Calu3 (cell line): ENCODE results near the gene ARHGAP24. TPM values are rescaled to one million over a fixed set of nuclear protein-coding genes. Genes with fewer than 3 reads are reported as not detected.

ENCODE experiments used
- BruUV-seq: library from RNA; stranded (reverse); fragments of 400-500 nt; replicated peaks from 2 replicates; lab custom pipeline; 2021; lab: Mats Ljungman, UMichigan
- CTCF ChIA-PET: fragments of 300-600 bp; sonication (Branson Sonifier 250); formaldehyde crosslinking; loops from one replicate; lab custom pipeline; 2022; ENCODE audit warnings: antibody characterized with exemption; lab: Charles Lee
- DNase-seq: peaks from one replicate; pipeline ENCODE4 v3.0.0; 2022
- H3K27ac Mint-ChIP-seq: one replicate; pipeline ENCODE4 v1.8.0; 2022; ENCODE audit warnings: mixed read lengths; ENCODE audit not compliant: unreplicated experiment
- H3K27me3 Mint-ChIP-seq: one replicate; pipeline ENCODE4 v1.8.0; 2022; ENCODE audit warnings: mixed read lengths; ENCODE audit not compliant: unreplicated experiment
- H3K36me3 Mint-ChIP-seq: one replicate; pipeline ENCODE4 v1.8.0; 2022; ENCODE audit warnings: mild to moderate bottlenecking, moderate library complexity, mixed read lengths; ENCODE audit not compliant: insufficient read depth, unreplicated experiment
- H3K4me1 Mint-ChIP-seq: one replicate; pipeline ENCODE4 v1.8.0; 2022; ENCODE audit warnings: mild to moderate bottlenecking, low read depth, mixed read lengths; ENCODE audit not compliant: unreplicated experiment
- H3K4me3 Mint-ChIP-seq: one replicate; pipeline ENCODE4 v1.8.0; 2022; ENCODE audit warnings: mild to moderate bottlenecking, low read depth, moderate library complexity, mixed read lengths; ENCODE audit not compliant: unreplicated experiment
- H3K9me3 Mint-ChIP-seq: one replicate; pipeline ENCODE4 v1.8.0; 2022; ENCODE audit warnings: low read depth, mixed read lengths; ENCODE audit not compliant: unreplicated experiment
- intact Hi-C: fragments of 100-400 bp; cut with micrococcal nuclease; formaldehyde crosslinking; loops from one replicate; pipeline ENCODE4 v1.10.0; 2022; ENCODE audit not compliant: unreplicated experiment
- total RNA-seq: library from RNA; stranded (reverse); gene quantifications from 2 replicates; pipeline ENCODE4 v1.2.3, GENCODE V29; 2022
- TF ChIP-seq, protein P1 (sequence below): fragments of 200-600 bp; IDR thresholded peaks from one replicate; pipeline ENCODE4 v1.8.0; 2022; ENCODE audit warnings: antibody characterized with exemption; ENCODE audit not compliant: unreplicated experiment

ARHGAP24 gene
- total RNA-seq, 1 experiment from 2014 or later: 10.2 TPM

DNA sequence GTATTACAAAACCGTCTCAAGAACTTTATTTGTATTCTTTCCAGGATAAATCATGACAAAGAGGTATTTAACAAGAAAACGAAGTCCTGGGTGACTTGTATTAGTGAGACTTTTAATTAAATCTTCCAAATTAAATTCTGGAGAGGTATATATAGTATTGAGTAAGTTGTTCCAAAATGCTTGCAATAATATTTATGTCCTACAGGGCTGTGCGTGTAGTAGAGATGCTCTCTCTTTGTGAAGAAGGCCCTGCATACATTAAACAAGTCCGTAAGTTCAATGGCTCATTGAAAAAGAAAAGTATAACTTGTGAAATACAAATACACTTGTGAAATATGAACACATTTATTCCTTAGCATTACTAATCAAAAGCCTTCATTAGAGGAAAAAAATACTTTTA lies 211.4 kb downstream of the ARHGAP24 start:
- Mint-ChIP-seq H3K36me3 (no peaks in the 10 kb centered on the region), H3K27me3 (no peaks in the 10 kb centered on the region), H3K4me3 (no peak overlapping the region), H3K9me3 (peaks cover 4% of the 10 kb centered on the region), H3K27ac (no peak overlapping the region), H3K4me1 (no peaks in the 10 kb centered on the region)
- no TSS peak for BruUV-seq
- DNase-seq: no peak
- TF ChIP-seq, protein P1, sequence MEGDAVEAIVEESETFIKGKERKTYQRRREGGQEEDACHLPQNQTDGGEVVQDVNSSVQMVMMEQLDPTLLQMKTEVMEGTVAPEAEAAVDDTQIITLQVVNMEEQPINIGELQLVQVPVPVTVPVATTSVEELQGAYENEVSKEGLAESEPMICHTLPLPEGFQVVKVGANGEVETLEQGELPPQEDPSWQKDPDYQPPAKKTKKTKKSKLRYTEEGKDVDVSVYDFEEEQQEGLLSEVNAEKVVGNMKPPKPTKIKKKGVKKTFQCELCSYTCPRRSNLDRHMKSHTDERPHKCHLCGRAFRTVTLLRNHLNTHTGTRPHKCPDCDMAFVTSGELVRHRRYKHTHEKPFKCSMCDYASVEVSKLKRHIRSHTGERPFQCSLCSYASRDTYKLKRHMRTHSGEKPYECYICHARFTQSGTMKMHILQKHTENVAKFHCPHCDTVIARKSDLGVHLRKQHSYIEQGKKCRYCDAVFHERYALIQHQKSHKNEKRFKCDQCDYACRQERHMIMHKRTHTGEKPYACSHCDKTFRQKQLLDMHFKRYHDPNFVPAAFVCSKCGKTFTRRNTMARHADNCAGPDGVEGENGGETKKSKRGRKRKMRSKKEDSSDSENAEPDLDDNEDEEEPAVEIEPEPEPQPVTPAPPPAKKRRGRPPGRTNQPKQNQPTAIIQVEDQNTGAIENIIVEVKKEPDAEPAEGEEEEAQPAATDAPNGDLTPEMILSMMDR: no peak
- CTCF ChIA-PET: interaction anchor here (0.6 kb wide), 1 partner anchor 936 kb away, joined by 5 read pairs; no protein-coding TSS in a partner anchor
- intact Hi-C loops: no loop called here

DNA sequence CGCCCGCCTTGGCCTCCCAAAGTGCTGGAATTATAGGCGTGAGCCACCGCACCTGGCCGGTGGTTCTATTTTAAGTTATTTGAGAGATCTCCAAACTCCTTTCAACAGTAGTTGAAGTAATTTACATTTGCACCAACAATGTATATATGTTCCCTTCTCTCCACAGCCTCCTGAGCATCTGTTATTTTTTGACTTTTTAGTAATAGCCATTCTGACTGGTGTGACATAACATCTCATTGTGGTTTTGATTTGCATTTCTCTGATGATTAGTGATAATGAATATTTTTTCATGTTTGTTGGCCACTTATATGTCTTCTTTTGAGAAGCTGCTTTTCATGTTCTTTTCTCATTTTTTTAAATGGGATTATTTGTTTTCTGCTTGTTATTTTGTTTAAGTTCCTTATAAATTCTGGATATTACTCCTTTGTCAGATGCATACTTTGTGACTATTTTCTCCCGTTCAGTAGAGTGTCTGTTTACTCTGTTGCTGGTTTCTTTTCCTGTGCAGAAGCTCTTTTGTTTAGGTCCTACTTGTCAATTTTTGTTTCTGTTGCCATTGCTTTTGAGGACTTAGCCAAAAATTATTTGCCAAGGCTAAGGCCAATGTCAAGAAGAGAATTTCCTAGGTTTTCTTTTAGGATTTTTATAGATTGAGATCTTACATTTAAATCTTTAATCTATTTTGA lies 213.2 kb downstream of the ARHGAP24 start:
- TF ChIP-seq, protein P1: no peak
- peaks cover 4% of the 10 kb centered on the region for H3K9me3 Mint-ChIP-seq
- no peaks in the 10 kb centered on the region for H3K36me3 Mint-ChIP-seq
- CTCF ChIA-PET: no interaction called here
- BruUV-seq: no TSS peak
- intact Hi-C loops: no loop called here
- H3K27me3 Mint-ChIP-seq: no peaks in the 10 kb centered on the region
- no peak overlapping the region for H3K4me3 Mint-ChIP-seq
- no peak for DNase-seq
- H3K4me1 Mint-ChIP-seq: no peaks in the 10 kb centered on the region
- H3K27ac Mint-ChIP-seq: no peak overlapping the region

DNA sequence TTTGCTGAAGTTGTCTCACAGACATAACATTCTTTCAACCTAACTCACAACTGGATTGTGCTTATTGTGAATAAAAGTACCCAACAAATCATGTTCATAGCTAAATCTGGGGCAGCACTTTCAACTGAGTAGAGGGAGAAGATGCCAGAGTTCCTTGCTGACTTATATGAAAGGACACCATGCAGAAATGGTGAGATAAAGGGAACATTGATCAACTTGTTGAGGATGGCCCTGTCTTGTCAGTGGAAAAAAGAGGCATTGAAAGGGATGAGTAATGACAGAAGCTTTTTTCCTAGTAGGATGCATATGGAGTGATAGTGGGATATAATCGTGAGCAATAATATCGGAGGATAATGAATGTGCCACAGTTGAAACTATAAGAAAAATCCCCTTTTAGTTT lies 221.7 kb downstream of the ARHGAP24 start:
- Mint-ChIP-seq H3K4me3 (no peak overlapping the region), H3K27me3 (no peaks in the 10 kb centered on the region), H3K4me1 (no peaks in the 10 kb centered on the region), H3K9me3 (peaks cover 4% of the 10 kb centered on the region), H3K27ac (no peak overlapping the region), H3K36me3 (no peaks in the 10 kb centered on the region)
- intact Hi-C loops: no loop called here
- CTCF ChIA-PET: no interaction called here
- TF ChIP-seq, protein P1: no peak
- no peak for DNase-seq
- no TSS peak for BruUV-seq

DNA sequence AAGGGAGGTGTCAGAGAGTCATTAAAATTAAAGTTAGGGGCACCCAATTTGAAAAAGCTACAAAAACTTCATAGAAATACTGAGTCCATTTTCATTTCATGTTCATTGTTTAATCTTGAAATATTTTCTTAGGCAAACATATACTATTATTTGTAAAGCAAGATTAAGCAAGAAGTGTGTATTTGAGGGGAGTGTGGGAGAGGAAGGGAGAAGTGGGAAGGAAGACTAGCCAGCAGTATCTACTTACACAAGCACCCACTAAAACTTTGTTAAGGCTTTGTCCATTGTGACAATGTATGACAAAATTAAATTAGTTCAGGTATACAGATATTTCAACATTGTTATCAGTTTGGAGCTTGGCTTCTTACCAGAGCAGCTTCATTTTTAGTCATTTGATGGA lies 222.9 kb downstream of the ARHGAP24 start:
- Mint-ChIP-seq H3K36me3 (no peaks in the 10 kb centered on the region), H3K4me1 (no peaks in the 10 kb centered on the region), H3K4me3 (no peak overlapping the region), H3K9me3 (peaks cover 4% of the 10 kb centered on the region), H3K27ac (no peak overlapping the region), H3K27me3 (no peaks in the 10 kb centered on the region)
- CTCF ChIA-PET: no interaction called here
- intact Hi-C loops: no loop called here
- no peak for DNase-seq
- BruUV-seq: no TSS peak
- TF ChIP-seq, protein P1: no peak
